ENCODE results near the gene HSPA12B. TPM values are rescaled to one million over a fixed set of nuclear protein-coding genes. Genes with fewer than 3 reads are reported as not detected.

Gene HSPA12B
- total and polyA plus RNA-seq, 2 of the 13 experiments (the other 11 are each of a cell fraction or from before 2014, with no cell fraction given) = 0.01 TPM; not detected in 1

DNA sequence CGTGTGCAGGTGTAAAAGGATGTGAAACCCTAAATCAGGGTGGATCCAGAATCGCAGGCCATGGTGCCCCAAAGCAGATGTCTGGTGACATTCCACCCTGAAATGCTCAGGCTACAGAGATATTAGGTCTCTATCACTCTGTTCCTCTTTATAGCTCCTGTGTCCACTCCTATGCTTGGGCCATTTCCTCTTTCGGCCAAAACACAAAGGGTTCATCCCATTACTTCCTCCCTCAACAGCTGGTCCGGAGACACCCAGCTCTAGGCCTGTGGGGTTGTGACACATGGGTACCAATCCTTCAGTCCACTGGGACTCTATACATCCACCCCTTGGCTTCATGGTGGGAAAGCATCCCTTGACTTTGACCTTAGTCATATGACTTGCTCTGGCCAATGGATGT, 18.4 kb upstream of the HSPA12B start:
- 39% methylated on average over 4 of the region's 4 CpGs for WGBS (ENCODE audit: low lambda C conversion rate)
- CTCF ChIA-PET (ENCODE audit: low intra/inter-chr PET ratio, low total read pairs) = interaction anchor here (3.9 kb wide), 1 partner anchor 36 kb away, joined by 45 read pairs; no protein-coding TSS in a partner anchor
- no peak for ATAC-seq

DNA sequence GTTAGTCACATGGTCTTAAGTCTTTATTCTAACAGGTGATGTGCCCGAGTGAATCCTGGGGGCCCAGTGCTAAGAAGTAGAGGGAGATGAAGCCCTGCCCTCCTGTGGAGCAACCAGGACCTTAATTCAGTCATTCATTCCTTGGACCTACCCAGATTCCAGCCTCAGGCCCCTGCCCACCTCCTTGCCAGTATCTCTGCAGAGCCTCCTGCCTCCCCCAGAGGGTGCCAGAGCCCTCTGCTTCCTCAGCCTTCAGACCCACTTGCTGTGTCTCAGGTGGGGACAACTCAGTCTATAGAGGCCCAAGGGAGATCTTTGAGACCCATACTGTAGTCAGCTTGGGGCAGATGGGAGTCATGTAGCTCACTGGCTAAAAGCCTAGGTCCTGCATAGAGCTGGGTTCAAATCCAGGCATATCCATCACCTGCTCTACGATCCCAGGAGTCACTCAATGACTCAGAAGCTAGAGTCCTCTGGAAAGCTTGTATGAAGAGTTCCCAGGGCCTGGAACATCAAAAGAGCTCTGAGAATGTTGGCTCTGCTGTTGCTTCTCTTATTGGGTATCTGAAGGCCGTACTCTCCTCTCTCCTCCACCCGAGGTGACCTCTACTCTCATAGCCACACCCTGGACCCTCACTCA, 16.2 kb upstream of the HSPA12B start:
- no peaks in the 10 kb centered on the region for H3K4me1 ChIP-seq (ENCODE audit: insufficient read depth, low read length)
- intact Hi-C loops (cut with micrococcal nuclease; ENCODE audit: unreplicated experiment) = loop anchor here (1.0 kb wide), 4 partner anchors 33 to 369 kb away; partner anchors contain the start of gene SPEF1
- no peak overlapping the region for H3K9ac ChIP-seq (ENCODE audit: insufficient read depth, low read depth, low read length)
- DNase-seq (ENCODE audit: low spot score) (peak; percentile 65), FAIRE-seq (peak; percentile 66), ATAC-seq (peak; percentile 94)
- H3K4me2 ChIP-seq (ENCODE audit: low read depth, low read length) = no peak overlapping the region
- in situ Hi-C loops (cut with HindIII; ENCODE audit: extremely low pct_ligation_motif_present, low pct_unique_long_range_greater_than_20kb) = no loop called here
- H3K27me3 ChIP-seq (ENCODE audit: control insufficient read depth in 1 of 2, insufficient read depth in 2 of 2, low read length in 2 of 2) = peaks cover 0 to 26% of the 10 kb centered on the region in 2 experiments; a peak in 4 of 5 replicates
- no peaks in the 10 kb centered on the region for H3K9me3 ChIP-seq (ENCODE audit: low read length)
- no peak overlapping the region for H3K4me3 ChIP-seq (replicated peaks in 1 of 3; ENCODE audit: insufficient read depth in 1 of 3, low read depth in 2 of 3, low read length in 3 of 3)
- H4K20me1 ChIP-seq (ENCODE audit: insufficient read depth, low read length) = no peaks in the 10 kb centered on the region
- CTCF ChIA-PET (ENCODE audit: low intra/inter-chr PET ratio, low total read pairs) = interaction anchor here (0.8 to 3.9 kb wide), 7 partner anchors 24 to 138 kb away, joined by 3 to 45 read pairs (median 4); partner anchors contain the start of genes ADISSP and SPEF1
- no TSS peak for BruUV-seq (replicated peaks)
- no peak overlapping the region for H3K27ac ChIP-seq (ENCODE audit: extremely low read length, insufficient read depth, low read length)
- 15% methylated on average over 4 of the region's 4 CpGs for WGBS (ENCODE audit: low lambda C conversion rate)
- H3K79me2 ChIP-seq (ENCODE audit: insufficient read depth, low read length) = no peaks in the 10 kb centered on the region
- H2AFZ ChIP-seq (ENCODE audit: low read length) = no peak overlapping the region
- H3K36me3 ChIP-seq (replicated peaks in 1 of 2; ENCODE audit: control insufficient read depth in 1 of 2, insufficient read depth in 2 of 2, low read length in 2 of 2) = no peaks in the 10 kb centered on the region
- POLR2A ChIA-PET = interaction anchor here (1.2 kb wide), 1 partner anchor 65 kb away, joined by 3 read pairs; the partner anchor contains the start of gene SPEF1
- TF ChIP-seq, protein P1, sequence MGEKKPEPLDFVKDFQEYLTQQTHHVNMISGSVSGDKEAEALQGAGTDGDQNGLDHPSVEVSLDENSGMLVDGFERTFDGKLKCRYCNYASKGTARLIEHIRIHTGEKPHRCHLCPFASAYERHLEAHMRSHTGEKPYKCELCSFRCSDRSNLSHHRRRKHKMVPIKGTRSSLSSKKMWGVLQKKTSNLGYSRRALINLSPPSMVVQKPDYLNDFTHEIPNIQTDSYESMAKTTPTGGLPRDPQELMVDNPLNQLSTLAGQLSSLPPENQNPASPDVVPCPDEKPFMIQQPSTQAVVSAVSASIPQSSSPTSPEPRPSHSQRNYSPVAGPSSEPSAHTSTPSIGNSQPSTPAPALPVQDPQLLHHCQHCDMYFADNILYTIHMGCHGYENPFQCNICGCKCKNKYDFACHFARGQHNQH (CRISPR knock-in tag; IDR thresholded peaks at IDR 0.05) = peak; percentile 48; the same call in 1 of the 2 replicates
- TF ChIP-seq MEF2D (CRISPR knock-in tag; IDR thresholded peaks at IDR 0.05) = no peak
- peak; percentile 40; the same call in 1 of the 2 replicates for TF ChIP-seq ZNF605 (CRISPR knock-in tag; IDR thresholded peaks at IDR 0.05)
- TF ChIP-seq NFKBIZ (CRISPR knock-in tag; IDR thresholded peaks at IDR 0.05) = no peak
- TF ChIP-seq KAT2B (IDR thresholded peaks at IDR 0.05; ENCODE audit: borderline replicate concordance, low read depth, low read length) = 0 out of 2 replicates have a peak, but pooled peaks have one; percentile 2
- TF ChIP-seq RFXANK (CRISPR knock-in tag; IDR thresholded peaks at IDR 0.05) = no peak
- TF ChIP-seq JDP2 (CRISPR knock-in tag; IDR thresholded peaks at IDR 0.05; ENCODE audit: borderline replicate concordance) = no peak
- TF ChIP-seq, protein P2, sequence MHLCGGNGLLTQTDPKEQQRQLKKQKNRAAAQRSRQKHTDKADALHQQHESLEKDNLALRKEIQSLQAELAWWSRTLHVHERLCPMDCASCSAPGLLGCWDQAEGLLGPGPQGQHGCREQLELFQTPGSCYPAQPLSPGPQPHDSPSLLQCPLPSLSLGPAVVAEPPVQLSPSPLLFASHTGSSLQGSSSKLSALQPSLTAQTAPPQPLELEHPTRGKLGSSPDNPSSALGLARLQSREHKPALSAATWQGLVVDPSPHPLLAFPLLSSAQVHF (CRISPR knock-in tag; IDR thresholded peaks at IDR 0.05) = no peak
- TF ChIP-seq ZNF33A (CRISPR knock-in tag; IDR thresholded peaks at IDR 0.05; ENCODE audit: borderline replicate concordance) = no peak
- TF ChIP-seq ZNF720 (CRISPR knock-in tag; IDR thresholded peaks at IDR 0.05) = no peak
- TF ChIP-seq NR2C2 (CRISPR knock-in tag; IDR thresholded peaks at IDR 0.05; ENCODE audit: borderline replicate concordance) = no peak
- no peak for TF ChIP-seq KDM1A (CRISPR knock-in tag; IDR thresholded peaks at IDR 0.05)
- TF ChIP-seq FOXP1 (IDR thresholded peaks at IDR 0.05) = no peak
- TF ChIP-seq FOXP1 (CRISPR knock-in tag; IDR thresholded peaks at IDR 0.05) = no peak
- TF ChIP-seq MNT (IDR thresholded peaks at IDR 0.05) = no peak

More for the DNA sequence above, 18.4 kb upstream of the HSPA12B start:
- H4K20me1 ChIP-seq (ENCODE audit: insufficient read depth, low read length) = no peaks in the 10 kb centered on the region
- H3K9ac ChIP-seq (ENCODE audit: insufficient read depth, low read depth, low read length) = no peak overlapping the region
- no peaks in the 10 kb centered on the region for H3K9me3 ChIP-seq (ENCODE audit: low read length)
- POLR2A ChIA-PET = no interaction called here
- no peaks in the 10 kb centered on the region for H3K4me1 ChIP-seq (ENCODE audit: insufficient read depth, low read length)
- no peak overlapping the region for H3K4me3 ChIP-seq (replicated peaks in 1 of 3; ENCODE audit: insufficient read depth in 1 of 3, low read depth in 2 of 3, low read length in 3 of 3)
- no TSS peak for BruUV-seq (replicated peaks)
- no peaks in the 10 kb centered on the region for H3K36me3 ChIP-seq (replicated peaks in 1 of 2; ENCODE audit: control insufficient read depth in 1 of 2, insufficient read depth in 2 of 2, low read length in 2 of 2)
- peaks cover 0 to 27% of the 10 kb centered on the region in 2 experiments; a peak in 4 of 5 replicates for H3K27me3 ChIP-seq (ENCODE audit: control insufficient read depth in 1 of 2, insufficient read depth in 2 of 2, low read length in 2 of 2)
- TF ChIP-seq ZNF790 (CRISPR knock-in tag; IDR thresholded peaks at IDR 0.05; ENCODE audit: borderline replicate concordance) (no peak), HES4 (CRISPR knock-in tag; IDR thresholded peaks at IDR 0.05; ENCODE audit: borderline replicate concordance) (0 out of 2 replicates have a peak, but pooled peaks have one; percentile 30)
- intact Hi-C loops (cut with micrococcal nuclease; ENCODE audit: unreplicated experiment) (no loop called here), in situ Hi-C loops (cut with HindIII; ENCODE audit: extremely low pct_ligation_motif_present, low pct_unique_long_range_greater_than_20kb) (loop anchor here (5.0 kb wide), 1 partner anchor 37 kb away; no protein-coding TSS in a partner anchor)
- H3K4me2 ChIP-seq (ENCODE audit: low read depth, low read length) = no peak overlapping the region
- H3K79me2 ChIP-seq (ENCODE audit: insufficient read depth, low read length) = no peaks in the 10 kb centered on the region
- FAIRE-seq (no peak), DNase-seq (ENCODE audit: low spot score) (no peak)
- H2AFZ ChIP-seq (ENCODE audit: low read length) = no peak overlapping the region
- H3K27ac ChIP-seq (ENCODE audit: extremely low read length, insufficient read depth, low read length) = no peak overlapping the region

All from HepG2 (cell line).